Loucy (cell line): ENCODE data around the gene TRAP1.

Experiments
- H2AFZ ChIP-seq: fragments of 200-600 bp; sonication (generic); 2 replicates; pipeline ENCODE4 v1.6.0; 2016; ENCODE audit warnings: antibody characterized with exemption, mild to moderate bottlenecking, low read length, moderate library complexity
- H3F3A ChIP-seq: fragments of 200-600 bp; 2 replicates; pipeline ENCODE4 v1.6.0; 2016; ENCODE audit warnings: antibody characterized with exemption, low read depth, mild to moderate bottlenecking
- H3K27me3 ChIP-seq: fragments of 200-600 bp; sonication (generic); 2 replicates; pipeline ENCODE4 v1.6.1; 2014; ENCODE audit warnings: low read length, mild to moderate bottlenecking; ENCODE audit not compliant: insufficient read depth, poor library complexity, severe bottlenecking
- H3K36me3 ChIP-seq: fragments of 200-600 bp; sonication (generic); 2 replicates; pipeline ENCODE4 v1.6.1; 2016; ENCODE audit warnings: low read length; ENCODE audit not compliant: insufficient read depth
- H3K4me1 ChIP-seq: fragments of 200-600 bp; sonication (generic); 2 replicates; pipeline ENCODE4 v1.5.1; 2014; ENCODE audit warnings: low read length, mild to moderate bottlenecking; ENCODE audit not compliant: insufficient read depth, poor library complexity, severe bottlenecking
- H3K4me2 ChIP-seq: fragments of 200-600 bp; sonication (generic); 2 replicates; pipeline ENCODE4 v1.6.0; 2014; ENCODE audit warnings: antibody characterized with exemption, low read length, low read depth, mild to moderate bottlenecking; ENCODE audit not compliant: poor library complexity, severe bottlenecking
- H3K4me3 ChIP-seq: fragments of 200-600 bp; sonication (generic); 2 replicates; pipeline ENCODE4 v1.5.1; 2014; ENCODE audit warnings: low read length, mild to moderate bottlenecking, mixed read lengths; ENCODE audit not compliant: poor library complexity, severe bottlenecking
- H3K79me2 ChIP-seq: fragments of 200-600 bp; sonication (generic); 2 replicates; pipeline ENCODE4 v1.6.1; 2014; ENCODE audit warnings: low read length; ENCODE audit not compliant: insufficient read depth
- H3K9ac ChIP-seq: fragments of 200-600 bp; sonication (generic); 2 replicates; pipeline ENCODE4 v1.6.0; 2014; ENCODE audit warnings: mild to moderate bottlenecking, low read depth, low read length, moderate library complexity; ENCODE audit not compliant: poor library complexity, severe bottlenecking
- H3K9me2 ChIP-seq: fragments of 200-600 bp; sonication (generic); replicated peaks from 2 replicates; pipeline ENCODE4 v1.6.1; 2016; ENCODE audit warnings: low read depth, low read length, mixed read lengths
- H3K9me3 ChIP-seq: fragments of 200-600 bp; sonication (generic); 2 replicates; pipeline ENCODE4 v1.6.1; 2014; ENCODE audit warnings: mild to moderate bottlenecking, antibody characterized with exemption, low read length, low read depth; ENCODE audit not compliant: insufficient read depth
- H4K20me1 ChIP-seq: fragments of 200-600 bp; sonication (generic); 2 replicates; pipeline ENCODE4 v1.6.0; 2014; ENCODE audit warnings: antibody characterized with exemption, low read length, mild to moderate bottlenecking; ENCODE audit not compliant: insufficient read depth, poor library complexity, severe bottlenecking
- CTCF ChIP-seq: fragments of 200-600 bp; sonication (generic); conservative IDR thresholded peaks from 2 replicates; pipeline ENCODE4 v1.5.1; 2014; ENCODE audit warnings: mild to moderate bottlenecking, antibody characterized with exemption, low read length
- EZH2phosphoT487 ChIP-seq: fragments of 200-600 bp; IDR thresholded peaks from 2 replicates; pipeline ENCODE4 v1.6.1; 2018; ENCODE audit warnings: antibody characterized with exemption, mild to moderate bottlenecking, moderate library complexity, borderline replicate concordance

TRAP1 gene

GRCh38 chr16:3674513-3675295 is 42.6 kb downstream of the TRAP1 start:
- no peaks in the 10 kb centered on the region for H4K20me1 ChIP-seq
- H3K9me2 ChIP-seq = no peaks in the 10 kb centered on the region
- peaks cover 18% of the 10 kb centered on the region for H3K4me1 ChIP-seq
- H3K27me3 ChIP-seq = no peaks in the 10 kb centered on the region
- H3K36me3 ChIP-seq = no peaks in the 10 kb centered on the region; the same call in 1 of the 2 replicates
- TF ChIP-seq CTCF = no peak
- H3K4me3 ChIP-seq = no peak overlapping the region
- no peak overlapping the region for H2AFZ ChIP-seq
- no peaks in the 10 kb centered on the region for H3K9me3 ChIP-seq
- H3F3A ChIP-seq = no peaks in the 10 kb centered on the region
- no peak overlapping the region for H3K4me2 ChIP-seq
- no peak overlapping the region for H3K9ac ChIP-seq
- H3K79me2 ChIP-seq = no peaks in the 10 kb centered on the region

DNA sequence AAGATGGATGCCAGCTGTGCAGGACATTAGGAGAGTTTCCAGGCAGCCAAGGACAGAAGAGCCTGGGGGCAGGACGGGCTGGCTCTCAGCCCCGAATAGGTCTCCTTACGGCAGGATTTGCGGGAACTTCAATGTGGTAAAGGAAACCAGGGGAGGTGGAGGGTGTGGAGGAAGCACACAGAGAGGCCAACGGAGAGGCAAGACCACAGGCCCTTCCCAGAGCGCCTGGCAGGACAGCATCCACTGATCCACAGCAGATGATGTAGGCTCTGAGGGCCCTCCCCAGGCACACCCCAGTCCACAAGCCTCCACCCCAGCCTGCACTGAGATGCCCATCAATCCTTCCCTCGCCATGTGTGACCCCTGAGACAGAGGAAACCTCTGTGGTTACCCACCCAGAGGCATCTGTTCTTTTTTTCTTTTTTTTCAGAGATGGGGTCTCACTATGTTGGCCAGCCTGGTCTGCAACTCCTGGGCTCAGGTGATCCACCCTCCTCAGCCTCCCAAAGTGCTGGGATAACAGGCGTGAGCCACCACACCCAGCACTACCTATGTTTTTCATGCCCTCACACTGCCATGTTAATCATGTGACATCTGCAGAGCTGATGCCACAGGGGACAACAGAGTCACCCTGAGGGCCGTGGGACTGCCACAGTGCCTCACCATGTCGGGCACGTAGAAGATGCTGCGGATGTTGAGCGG is 43.5 kb downstream of the TRAP1 start:
- Histone ChIP-seq H3K4me2 (no peak overlapping the region), H3K27me3 (no peaks in the 10 kb centered on the region), H4K20me1 (no peaks in the 10 kb centered on the region), H3K9me2 (no peaks in the 10 kb centered on the region), H3K79me2 (no peaks in the 10 kb centered on the region), H3K36me3 (no peaks in the 10 kb centered on the region; the same call in 1 of the 2 replicates), H2AFZ (no peak overlapping the region), H3K9ac (no peak overlapping the region), H3K4me3 (no peak overlapping the region), H3F3A (no peaks in the 10 kb centered on the region), H3K4me1 (peaks cover 20% of the 10 kb centered on the region), H3K9me3 (no peaks in the 10 kb centered on the region)
- TF ChIP-seq CTCF (no peak), EZH2phosphoT487 (no peak)

DNA sequence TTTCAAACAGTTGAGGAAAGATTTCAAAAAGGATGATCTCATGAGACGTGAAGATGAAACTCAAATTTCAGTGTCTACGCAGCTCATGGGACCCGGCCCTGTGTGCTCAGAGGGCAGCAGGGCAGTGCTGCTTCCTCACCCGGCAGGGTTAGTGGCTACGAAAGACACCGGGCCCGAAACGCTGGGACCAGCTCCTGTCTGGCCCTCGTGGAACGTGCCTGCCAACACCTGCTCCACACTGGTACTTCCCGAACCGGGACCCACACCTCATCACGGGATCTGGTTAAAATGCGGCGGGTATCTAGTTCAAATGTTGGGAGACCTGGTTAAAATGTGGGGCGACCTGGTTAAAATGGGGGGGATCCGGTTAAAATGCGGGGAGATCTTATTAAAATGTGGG is 44.1 kb downstream of the TRAP1 start:
- no peak overlapping the region for H3K4me3 ChIP-seq
- H2AFZ ChIP-seq = no peak overlapping the region
- no peaks in the 10 kb centered on the region for H3K27me3 ChIP-seq
- TF ChIP-seq CTCF (no peak), EZH2phosphoT487 (no peak)
- peaks cover 27% of the 10 kb centered on the region for H3K4me1 ChIP-seq
- H3K9ac ChIP-seq = no peak overlapping the region
- no peaks in the 10 kb centered on the region for H3K79me2 ChIP-seq
- no peaks in the 10 kb centered on the region for H3F3A ChIP-seq
- no peaks in the 10 kb centered on the region for H4K20me1 ChIP-seq
- H3K4me2 ChIP-seq = no peak overlapping the region
- H3K36me3 ChIP-seq = no peaks in the 10 kb centered on the region; the same call in 1 of the 2 replicates
- H3K9me2 ChIP-seq = no peaks in the 10 kb centered on the region
- no peaks in the 10 kb centered on the region for H3K9me3 ChIP-seq
